CD4-positive, alpha-beta T cell (primary cell): ENCODE results near the gene NINL. TPM values are rescaled to one million over a fixed set of nuclear protein-coding genes. Genes with fewer than 3 reads are reported as not detected.

Experiments used
- ATAC-seq: fragments of 200-7000 bp; cut with Tn5 transposase; one replicate; pipeline ENCODE4 v1.10.0; 2022; ENCODE audit warnings: mild to moderate bottlenecking; ENCODE audit not compliant: poor library complexity
- CTCF ChIA-PET: fragments of 350-600 bp; sonication (Branson Sonifier 250); formaldehyde crosslinking; loops from one replicate; lab custom pipeline; 2021; ENCODE audit warnings: antibody characterized with exemption, inconsistent platforms; lab: Charles Lee
- POLR2A ChIA-PET: fragments of 350-600 bp; sonication (Branson Sonifier 250); formaldehyde crosslinking; loops from one replicate; lab custom pipeline; 2021; ENCODE audit warnings: antibody characterized with exemption, inconsistent platforms; lab: Charles Lee
- DNase-seq, 14 experiments: peaks; one replicate each; pipeline ENCODE4 v3.0.0-alpha.2; 2013 to 2020; ENCODE audit warnings: mixed read lengths in 2 of 14
- H3K27ac ChIP-seq, 2 donors: one replicate each; pipeline versions ENCODE4 v1.5.1 to v1.7.0; 2013; ENCODE audit warnings: low read length in 2 of 2, low read depth in 1 of 2, mild to moderate bottlenecking in 1 of 2
- H3K27me3 ChIP-seq, 2 experiments: 1 replicate in 1 of 2; 2 replicates in 1 of 2; pipeline versions ENCODE4 v1.6.1 to v1.7.0; 2013; ENCODE audit warnings: low read length in 2 of 2, control low read depth in 1 of 2, mild to moderate bottlenecking in 1 of 2, moderate library complexity in 1 of 2; ENCODE audit not compliant: insufficient read depth in 2 of 2, control insufficient read depth in 1 of 2
- H3K36me3 ChIP-seq: one replicate; pipeline ENCODE4 v1.6.1; 2013; ENCODE audit warnings: low read length, control low read depth; ENCODE audit not compliant: insufficient read depth
- H3K4me1 ChIP-seq: one replicate; pipeline ENCODE4 v1.6.1; 2013; ENCODE audit warnings: low read length, control low read depth; ENCODE audit not compliant: insufficient read depth
- H3K4me3 ChIP-seq: one replicate; pipeline ENCODE4 v1.5.1; 2013; ENCODE audit warnings: mild to moderate bottlenecking, low read length, moderate library complexity
- H3K9me3 ChIP-seq, 2 experiments: 1 replicate in 1 of 2; 2 replicates in 1 of 2; pipeline versions ENCODE4 v1.6.1 to v1.7.0; 2013; ENCODE audit warnings: low read length in 2 of 2, mild to moderate bottlenecking in 2 of 2, control low read depth in 1 of 2, moderate library complexity in 1 of 2; ENCODE audit not compliant: control insufficient read depth in 1 of 2, insufficient read depth in 1 of 2
- H3K27ac Mint-ChIP-seq: one replicate; pipeline ENCODE4 v1.8.0; 2020; ENCODE audit warnings: mixed read lengths
- H3K27me3 Mint-ChIP-seq: one replicate; pipeline ENCODE4 v1.8.0; 2021; ENCODE audit warnings: mixed read lengths
- H3K36me3 Mint-ChIP-seq: one replicate; pipeline ENCODE4 v1.8.0; 2021; ENCODE audit warnings: low read depth, mixed read lengths
- H3K4me1 Mint-ChIP-seq: one replicate; pipeline ENCODE4 v1.8.0; 2021; ENCODE audit warnings: low read depth, mixed read lengths
- H3K4me3 Mint-ChIP-seq: one replicate; pipeline ENCODE4 v1.8.0; 2020; ENCODE audit warnings: mild to moderate bottlenecking, mixed read lengths
- H3K9me3 Mint-ChIP-seq: one replicate; pipeline ENCODE4 v1.8.0; 2020; ENCODE audit warnings: mixed read lengths
- intact Hi-C, 2 experiments: fragments of 100-400 bp; cut with DNase I in 1 of 2; cut with micrococcal nuclease in 1 of 2; formaldehyde crosslinking; loops; one replicate each; pipeline versions ENCODE4 v1.15.1 to v1.9.0; 2023 to 2025; cut with DNase I, micrococcal nuclease
- total RNA-seq, 174 experiments: library from RNA in 2 of 174; stranded (reverse) in 2 of 174; gene quantifications; one replicate each; pipeline ENCODE4 v1.2.3 and lab custom pipeline; 2021 to 2026
- TF ChIP-seq, protein P1 (sequence below): fragments of 200-600 bp; IDR thresholded peaks from one replicate; pipeline ENCODE4 v1.8.0; 2022; ENCODE audit warnings: antibody characterized with exemption, mild to moderate bottlenecking

The NINL gene
- total RNA-seq, 2 experiments from 2014 or later: 2.7 to 4.0 TPM

DNA sequence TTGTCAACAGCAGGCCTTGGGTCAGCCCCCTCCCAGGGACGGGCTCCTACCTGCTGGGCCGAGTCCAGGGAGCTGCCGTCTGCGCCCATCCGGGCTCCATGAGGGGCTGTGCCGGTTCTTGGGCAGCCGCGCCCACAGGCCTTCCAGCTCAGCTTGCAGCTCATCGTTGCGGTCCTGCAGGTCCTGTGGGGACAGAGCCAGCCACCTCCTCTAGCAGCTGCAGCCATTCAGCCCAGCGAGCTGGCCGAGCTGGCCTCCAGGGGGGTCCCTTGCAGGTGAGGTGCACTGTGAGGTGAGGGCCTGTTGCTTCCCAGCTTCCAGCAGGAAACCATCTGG lies 103.4 kb downstream of the NINL start:
- intact Hi-C loops: no loop called here
- no peaks in the 10 kb centered on the region for H3K9me3 Mint-ChIP-seq

DNA sequence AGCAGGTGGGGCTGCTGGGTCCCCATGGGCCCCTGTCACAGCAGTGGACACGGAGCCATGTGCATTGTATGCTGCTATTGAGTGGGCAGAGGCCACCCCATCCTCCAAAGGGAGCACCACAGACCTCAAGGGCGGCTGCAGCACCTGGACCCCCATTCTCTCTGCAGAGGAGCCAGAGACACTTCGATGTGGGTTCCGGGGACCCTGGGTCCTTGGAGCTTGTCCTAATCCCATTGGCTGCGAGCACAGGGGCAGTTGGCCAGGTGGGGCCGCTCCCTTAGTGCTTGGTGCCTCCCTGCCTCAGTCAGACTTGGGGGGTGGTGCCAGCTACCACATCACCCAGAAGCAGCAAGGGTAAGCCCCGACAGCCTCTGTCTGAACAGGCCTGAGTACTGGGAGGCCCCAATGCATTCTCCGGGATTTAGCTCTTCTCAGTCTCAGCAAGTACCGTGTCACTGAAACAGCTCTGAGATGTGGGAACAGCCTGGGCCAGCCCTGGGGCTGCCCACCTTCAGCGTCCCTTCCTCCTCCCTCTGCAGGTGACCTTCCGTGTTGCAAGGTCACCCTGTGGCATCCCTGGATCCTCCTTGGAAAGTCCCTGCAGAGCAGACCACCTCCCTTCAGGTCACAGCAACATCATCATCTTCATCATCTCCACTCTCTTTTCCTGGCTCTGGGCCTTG lies 104.0 kb downstream of the NINL start:
- TF ChIP-seq, protein P1, sequence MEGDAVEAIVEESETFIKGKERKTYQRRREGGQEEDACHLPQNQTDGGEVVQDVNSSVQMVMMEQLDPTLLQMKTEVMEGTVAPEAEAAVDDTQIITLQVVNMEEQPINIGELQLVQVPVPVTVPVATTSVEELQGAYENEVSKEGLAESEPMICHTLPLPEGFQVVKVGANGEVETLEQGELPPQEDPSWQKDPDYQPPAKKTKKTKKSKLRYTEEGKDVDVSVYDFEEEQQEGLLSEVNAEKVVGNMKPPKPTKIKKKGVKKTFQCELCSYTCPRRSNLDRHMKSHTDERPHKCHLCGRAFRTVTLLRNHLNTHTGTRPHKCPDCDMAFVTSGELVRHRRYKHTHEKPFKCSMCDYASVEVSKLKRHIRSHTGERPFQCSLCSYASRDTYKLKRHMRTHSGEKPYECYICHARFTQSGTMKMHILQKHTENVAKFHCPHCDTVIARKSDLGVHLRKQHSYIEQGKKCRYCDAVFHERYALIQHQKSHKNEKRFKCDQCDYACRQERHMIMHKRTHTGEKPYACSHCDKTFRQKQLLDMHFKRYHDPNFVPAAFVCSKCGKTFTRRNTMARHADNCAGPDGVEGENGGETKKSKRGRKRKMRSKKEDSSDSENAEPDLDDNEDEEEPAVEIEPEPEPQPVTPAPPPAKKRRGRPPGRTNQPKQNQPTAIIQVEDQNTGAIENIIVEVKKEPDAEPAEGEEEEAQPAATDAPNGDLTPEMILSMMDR: no peak

More for the DNA sequence above, 103.4 kb downstream of the NINL start:
- POLR2A ChIA-PET: no interaction called here
- no peak overlapping the region for H3K27ac ChIP-seq
- DNase-seq (no peak), ATAC-seq (no peak)
- Mint-ChIP-seq H3K4me3 (no peak overlapping the region), H3K27ac (no peak overlapping the region), H3K27me3 (no peaks in the 10 kb centered on the region), H3K36me3 (no peaks in the 10 kb centered on the region), H3K4me1 (peaks cover 37% of the 10 kb centered on the region)
- no peaks in the 10 kb centered on the region for H3K9me3 ChIP-seq
- H3K4me1 ChIP-seq: peaks cover 29% of the 10 kb centered on the region
- no peak overlapping the region for H3K4me3 ChIP-seq
- TF ChIP-seq, protein P1: no peak
- H3K27me3 ChIP-seq: no peaks in the 10 kb centered on the region
- H3K36me3 ChIP-seq: no peaks in the 10 kb centered on the region
- CTCF ChIA-PET: no interaction called here

DNA sequence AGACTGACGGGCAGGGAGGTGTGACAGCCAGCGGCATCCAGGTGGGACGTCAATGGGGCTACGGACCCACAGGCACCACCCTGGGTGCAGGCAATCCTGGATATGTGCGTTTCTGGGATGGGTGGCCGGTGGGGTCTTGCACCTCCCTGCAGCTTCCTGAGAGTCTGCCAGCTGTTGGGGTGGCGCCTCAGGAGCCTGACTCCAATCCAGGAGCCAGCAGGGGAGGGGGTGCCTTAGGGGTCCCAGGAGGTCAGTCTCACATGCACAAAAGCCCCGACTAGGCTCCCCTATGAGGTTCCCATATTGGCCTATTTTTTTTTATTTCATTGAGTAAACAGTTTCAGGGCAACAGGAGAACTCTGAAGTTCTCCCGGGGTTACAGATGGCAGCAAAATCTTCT lies 104.5 kb downstream of the NINL start:
- intact Hi-C loops: no loop called here
- Histone ChIP-seq H3K27ac (no peak overlapping the region), H3K27me3 (no peaks in the 10 kb centered on the region), H3K4me3 (no peak overlapping the region), H3K36me3 (no peaks in the 10 kb centered on the region), H3K4me1 (peaks cover 21% of the 10 kb centered on the region), H3K9me3 (no peaks in the 10 kb centered on the region)
- Mint-ChIP-seq H3K4me3 (no peak overlapping the region), H3K36me3 (no peaks in the 10 kb centered on the region), H3K9me3 (no peaks in the 10 kb centered on the region), H3K27ac (no peak overlapping the region), H3K27me3 (no peaks in the 10 kb centered on the region), H3K4me1 (peaks cover 26% of the 10 kb centered on the region)
- ChIA-PET POLR2A (no interaction called here), CTCF (no interaction called here)
- ATAC-seq: no peak
- TF ChIP-seq, protein P1: no peak
- no peak for DNase-seq

More for the DNA sequence above, 104.0 kb downstream of the NINL start:
- Histone ChIP-seq H3K9me3 (no peaks in the 10 kb centered on the region), H3K27me3 (no peaks in the 10 kb centered on the region), H3K4me3 (no peak overlapping the region), H3K27ac (no peak overlapping the region), H3K36me3 (no peaks in the 10 kb centered on the region), H3K4me1 (peaks cover 24% of the 10 kb centered on the region)
- ChIA-PET CTCF (no interaction called here), POLR2A (no interaction called here)
- H3K27me3 Mint-ChIP-seq: no peaks in the 10 kb centered on the region
- no peak overlapping the region for H3K27ac Mint-ChIP-seq
- intact Hi-C loops: no loop called here
- ATAC-seq (no peak), DNase-seq (no peak)
- no peaks in the 10 kb centered on the region for H3K9me3 Mint-ChIP-seq
- no peak overlapping the region for H3K4me3 Mint-ChIP-seq
- no peaks in the 10 kb centered on the region for H3K36me3 Mint-ChIP-seq
- H3K4me1 Mint-ChIP-seq: peaks cover 32% of the 10 kb centered on the region
